G401.6 (cell line): ENCODE measurements around the gene B4GALT5.
"Not testable (repeated sequence)": the region's sequence is repeated elsewhere in the genome, so short reads cannot be mapped to it uniquely, and the experiment has no call there.

Experiments used
- FAIRE-seq: peaks from 2 replicates; lab custom pipeline; 2012; peaks lifted over from hg19 to GRCh38; lab: Jason Lieb, UNC

B4GALT5 gene

GRCh38 chr20:49729780-49730179 is 16.1 kb upstream of the B4GALT5 start:
- no peak for FAIRE-seq

GRCh38 chr20:49727894-49728885 is 14.5 kb upstream of the B4GALT5 start:
- no peak for FAIRE-seq

- FAIRE-seq = no peak
These were observed 13.8 kb upstream of the B4GALT5 start for GRCh38 chr20:49727478-49727877.

- FAIRE-seq = no peak
These were observed 12.0 kb upstream of the B4GALT5 start for GRCh38 chr20:49725694-49726093.

- FAIRE-seq = not testable (repeated sequence)
These were observed 11.5 kb upstream of the B4GALT5 start for GRCh38 chr20:49725224-49725606.

- no peak for FAIRE-seq
These were observed 10.9 kb upstream of the B4GALT5 start for GRCh38 chr20:49724408-49725223.

GRCh38 chr20:49723758-49724157 is 10.1 kb upstream of the B4GALT5 start:
- FAIRE-seq = not testable (repeated sequence)

- FAIRE-seq = not testable (repeated sequence)
These were observed 7.6 kb upstream of the B4GALT5 start for GRCh38 chr20:49721326-49721725.

GRCh38 chr20:49715466-49715865 is 1.8 kb upstream of the B4GALT5 start:
- FAIRE-seq = no peak

GRCh38 chr20:49712996-49713752 is 504 bp downstream of the B4GALT5 start:
- FAIRE-seq = no peak

- FAIRE-seq = no peak
These were observed 1.1 kb downstream of the B4GALT5 start for GRCh38 chr20:49712646-49712995.

GRCh38 chr20:49712118-49712517 is 1.6 kb downstream of the B4GALT5 start:
- no peak for FAIRE-seq

GRCh38 chr20:49711667-49711987 is 2.1 kb downstream of the B4GALT5 start:
- FAIRE-seq = no peak

GRCh38 chr20:49710971-49711666 is 2.6 kb downstream of the B4GALT5 start:
- no peak for FAIRE-seq

GRCh38 chr20:49707118-49707517 is 6.6 kb downstream of the B4GALT5 start:
- no peak for FAIRE-seq

GRCh38 chr20:49706630-49707091 is 7.0 kb downstream of the B4GALT5 start:
- FAIRE-seq = no peak

GRCh38 chr20:49705893-49706292 is 7.8 kb downstream of the B4GALT5 start:
- FAIRE-seq = not testable (repeated sequence)

- no peak for FAIRE-seq
These were observed 8.3 kb downstream of the B4GALT5 start for GRCh38 chr20:49705358-49705757.

- FAIRE-seq = no peak
These were observed 8.7 kb downstream of the B4GALT5 start for GRCh38 chr20:49704932-49705336.

- no peak for FAIRE-seq
These were observed 11.8 kb downstream of the B4GALT5 start for GRCh38 chr20:49701916-49702315.

GRCh38 chr20:49701241-49701790 is 12.4 kb downstream of the B4GALT5 start:
- no peak for FAIRE-seq
